ENCODE measurements around the gene ANKRD39. TPM values are rescaled to one million over a fixed set of nuclear protein-coding genes. Genes with fewer than 3 reads are reported as not detected.

Gene ANKRD39
- total and polyA plus RNA-seq, 10 of the 15 experiments (the other 5 are each of a cell fraction or from before 2014, with no cell fraction given), result 7.4 to 36.2 (median 23.7) TPM

DNA sequence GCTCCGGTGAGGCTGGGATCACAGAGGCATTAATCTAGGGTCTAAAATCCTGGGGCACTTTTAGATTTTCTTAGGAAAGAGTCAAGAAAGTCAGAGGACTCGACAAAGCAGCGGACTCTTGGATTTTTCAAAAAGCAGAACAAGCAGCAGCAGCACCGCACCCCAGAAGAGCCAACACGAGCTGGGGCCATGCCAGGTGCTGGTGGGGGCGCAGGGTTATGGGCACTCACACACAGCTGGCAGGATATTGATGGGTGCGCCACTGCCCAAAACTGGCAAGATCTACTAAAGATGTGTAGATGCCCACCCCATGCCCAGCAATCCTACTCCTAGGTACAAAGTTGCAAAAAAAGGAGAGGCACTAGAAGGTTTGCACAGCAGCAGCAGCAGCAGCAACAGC is 46.0 kb upstream of the ANKRD39 start (continued):
- TF ChIP-seq, protein P1, sequence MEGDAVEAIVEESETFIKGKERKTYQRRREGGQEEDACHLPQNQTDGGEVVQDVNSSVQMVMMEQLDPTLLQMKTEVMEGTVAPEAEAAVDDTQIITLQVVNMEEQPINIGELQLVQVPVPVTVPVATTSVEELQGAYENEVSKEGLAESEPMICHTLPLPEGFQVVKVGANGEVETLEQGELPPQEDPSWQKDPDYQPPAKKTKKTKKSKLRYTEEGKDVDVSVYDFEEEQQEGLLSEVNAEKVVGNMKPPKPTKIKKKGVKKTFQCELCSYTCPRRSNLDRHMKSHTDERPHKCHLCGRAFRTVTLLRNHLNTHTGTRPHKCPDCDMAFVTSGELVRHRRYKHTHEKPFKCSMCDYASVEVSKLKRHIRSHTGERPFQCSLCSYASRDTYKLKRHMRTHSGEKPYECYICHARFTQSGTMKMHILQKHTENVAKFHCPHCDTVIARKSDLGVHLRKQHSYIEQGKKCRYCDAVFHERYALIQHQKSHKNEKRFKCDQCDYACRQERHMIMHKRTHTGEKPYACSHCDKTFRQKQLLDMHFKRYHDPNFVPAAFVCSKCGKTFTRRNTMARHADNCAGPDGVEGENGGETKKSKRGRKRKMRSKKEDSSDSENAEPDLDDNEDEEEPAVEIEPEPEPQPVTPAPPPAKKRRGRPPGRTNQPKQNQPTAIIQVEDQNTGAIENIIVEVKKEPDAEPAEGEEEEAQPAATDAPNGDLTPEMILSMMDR (IDR thresholded peaks at IDR 0.05 in 2 of 3, conservative IDR thresholded peaks at IDR 0.05 in 1 of 3; ENCODE audit: control insufficient read depth in 2 of 3, extremely low read depth in 1 of 3, insufficient read depth in 1 of 3, low read depth in 3 of 3, low read length in 3 of 3), result no peak
- no peak for TF ChIP-seq TARDBP (IDR thresholded peaks at IDR 0.05; ENCODE audit: borderline replicate concordance)
- TF ChIP-seq DPF2 (IDR thresholded peaks at IDR 0.05), result no peak
- TF ChIP-seq YBX1 (IDR thresholded peaks at IDR 0.05), result no peak

DNA sequence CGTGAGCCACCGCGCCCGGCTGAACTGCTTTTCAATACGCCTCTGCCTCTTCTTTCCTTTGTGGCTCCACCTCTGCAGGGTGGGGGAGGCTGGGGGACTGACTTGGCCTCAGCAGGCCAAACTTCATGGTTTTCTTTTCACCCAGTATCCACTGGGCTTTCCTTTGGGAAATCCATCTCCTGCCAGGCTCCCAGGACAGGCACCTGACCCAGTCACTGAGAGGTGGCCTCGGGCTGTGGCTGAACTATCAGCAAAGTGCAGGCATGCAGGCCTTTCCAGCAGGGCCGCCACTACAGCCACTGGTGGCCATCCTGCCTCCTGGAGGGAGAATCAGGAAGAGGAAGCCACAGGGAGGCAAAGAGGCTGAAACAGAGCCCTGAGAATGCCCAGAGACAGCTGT is 45.5 kb upstream of the ANKRD39 start:
- no peaks in the 10 kb centered on the region for H3K4me1 ChIP-seq (ENCODE audit: control insufficient read depth, insufficient read depth, low read length)
- 55% methylated on average over 7 of the region's 7 CpGs for WGBS (ENCODE audit: insufficient coverage, insufficient replicate concordance, low lambda C conversion rate, missing lambda C conversion rate)
- no peak overlapping the region for H3K9ac ChIP-seq (ENCODE audit: control insufficient read depth, insufficient read depth, low read length)
- no peak overlapping the region for H3K4me3 ChIP-seq
- intact Hi-C loops (cut with micrococcal nuclease; ENCODE audit: unreplicated experiment), result no loop called here
- no peak for FAIRE-seq
- ChIA-PET POLR2A (no interaction called here), CTCF (no interaction called here), RAD21 (ENCODE audit: unreplicated experiment) (interaction anchor here (0.9 kb wide), 1 partner anchor 45 kb away, joined by 4 read pairs; the partner anchor contains the start of gene ANKRD39), SMC1A (ENCODE audit: uncharacterized antibody, unreplicated experiment) (no interaction called here)
- no TSS peak for BruUV-seq (replicated peaks)
- H2AFZ ChIP-seq (ENCODE audit: control insufficient read depth, low read depth, low read length), result no peak overlapping the region
- no peaks in the 10 kb centered on the region for H4K20me1 ChIP-seq (ENCODE audit: control insufficient read depth, insufficient read depth)
- H3K79me2 ChIP-seq (ENCODE audit: control insufficient read depth, insufficient read depth, low read length), result no peaks in the 10 kb centered on the region
- in situ Hi-C loops (cut with MboI), result no loop called here
- no peaks in the 10 kb centered on the region; a peak in 1 of 4 replicates for H3K27me3 ChIP-seq (replicated peaks in 1 of 2; ENCODE audit: control insufficient read depth in 2 of 2, insufficient read depth in 2 of 2, low read length in 1 of 2)
- ATAC-seq, result no peak
- no peaks in the 10 kb centered on the region for H3K36me3 ChIP-seq (ENCODE audit: control insufficient read depth in 2 of 2, insufficient read depth in 2 of 2, low read length in 1 of 2)
- H3K4me2 ChIP-seq (ENCODE audit: control insufficient read depth, insufficient read depth), result no peak overlapping the region
- DNase-seq (ENCODE audit: low read depth, low spot score), result no peak
- H3K27ac ChIP-seq (ENCODE audit: control insufficient read depth, insufficient read depth), result no peak overlapping the region
- no peaks in the 10 kb centered on the region for H3K9me3 ChIP-seq (replicated peaks; ENCODE audit: control insufficient read depth, insufficient read depth, low read length)
- TF ChIP-seq, protein P2, sequence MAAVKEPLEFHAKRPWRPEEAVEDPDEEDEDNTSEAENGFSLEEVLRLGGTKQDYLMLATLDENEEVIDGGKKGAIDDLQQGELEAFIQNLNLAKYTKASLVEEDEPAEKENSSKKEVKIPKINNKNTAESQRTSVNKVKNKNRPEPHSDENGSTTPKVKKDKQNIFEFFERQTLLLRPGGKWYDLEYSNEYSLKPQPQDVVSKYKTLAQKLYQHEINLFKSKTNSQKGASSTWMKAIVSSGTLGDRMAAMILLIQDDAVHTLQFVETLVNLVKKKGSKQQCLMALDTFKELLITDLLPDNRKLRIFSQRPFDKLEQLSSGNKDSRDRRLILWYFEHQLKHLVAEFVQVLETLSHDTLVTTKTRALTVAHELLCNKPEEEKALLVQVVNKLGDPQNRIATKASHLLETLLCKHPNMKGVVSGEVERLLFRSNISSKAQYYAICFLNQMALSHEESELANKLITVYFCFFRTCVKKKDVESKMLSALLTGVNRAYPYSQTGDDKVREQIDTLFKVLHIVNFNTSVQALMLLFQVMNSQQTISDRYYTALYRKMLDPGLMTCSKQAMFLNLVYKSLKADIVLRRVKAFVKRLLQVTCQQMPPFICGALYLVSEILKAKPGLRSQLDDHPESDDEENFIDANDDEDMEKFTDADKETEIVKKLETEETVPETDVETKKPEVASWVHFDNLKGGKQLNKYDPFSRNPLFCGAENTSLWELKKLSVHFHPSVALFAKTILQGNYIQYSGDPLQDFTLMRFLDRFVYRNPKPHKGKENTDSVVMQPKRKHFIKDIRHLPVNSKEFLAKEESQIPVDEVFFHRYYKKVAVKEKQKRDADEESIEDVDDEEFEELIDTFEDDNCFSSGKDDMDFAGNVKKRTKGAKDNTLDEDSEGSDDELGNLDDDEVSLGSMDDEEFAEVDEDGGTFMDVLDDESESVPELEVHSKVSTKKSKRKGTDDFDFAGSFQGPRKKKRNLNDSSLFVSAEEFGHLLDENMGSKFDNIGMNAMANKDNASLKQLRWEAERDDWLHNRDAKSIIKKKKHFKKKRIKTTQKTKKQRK (IDR thresholded peaks at IDR 0.05; ENCODE audit: low read depth, low read length), result no peak
- TF ChIP-seq RAD21 (IDR thresholded peaks at IDR 0.05; ENCODE audit: insufficient read depth, low read depth, low read length) (no peak), NFYB (IDR thresholded peaks at IDR 0.05; ENCODE audit: insufficient read depth, low read depth, low read length) (no peak)
- TF ChIP-seq, protein P3, sequence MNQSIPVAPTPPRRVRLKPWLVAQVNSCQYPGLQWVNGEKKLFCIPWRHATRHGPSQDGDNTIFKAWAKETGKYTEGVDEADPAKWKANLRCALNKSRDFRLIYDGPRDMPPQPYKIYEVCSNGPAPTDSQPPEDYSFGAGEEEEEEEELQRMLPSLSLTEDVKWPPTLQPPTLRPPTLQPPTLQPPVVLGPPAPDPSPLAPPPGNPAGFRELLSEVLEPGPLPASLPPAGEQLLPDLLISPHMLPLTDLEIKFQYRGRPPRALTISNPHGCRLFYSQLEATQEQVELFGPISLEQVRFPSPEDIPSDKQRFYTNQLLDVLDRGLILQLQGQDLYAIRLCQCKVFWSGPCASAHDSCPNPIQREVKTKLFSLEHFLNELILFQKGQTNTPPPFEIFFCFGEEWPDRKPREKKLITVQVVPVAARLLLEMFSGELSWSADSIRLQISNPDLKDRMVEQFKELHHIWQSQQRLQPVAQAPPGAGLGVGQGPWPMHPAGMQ (IDR thresholded peaks at IDR 0.05; ENCODE audit: borderline replicate concordance), result no peak
- TF ChIP-seq, protein P4, sequence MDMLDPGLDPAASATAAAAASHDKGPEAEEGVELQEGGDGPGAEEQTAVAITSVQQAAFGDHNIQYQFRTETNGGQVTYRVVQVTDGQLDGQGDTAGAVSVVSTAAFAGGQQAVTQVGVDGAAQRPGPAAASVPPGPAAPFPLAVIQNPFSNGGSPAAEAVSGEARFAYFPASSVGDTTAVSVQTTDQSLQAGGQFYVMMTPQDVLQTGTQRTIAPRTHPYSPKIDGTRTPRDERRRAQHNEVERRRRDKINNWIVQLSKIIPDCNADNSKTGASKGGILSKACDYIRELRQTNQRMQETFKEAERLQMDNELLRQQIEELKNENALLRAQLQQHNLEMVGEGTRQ (IDR thresholded peaks at IDR 0.05; ENCODE audit: borderline replicate concordance, low read depth, low read length), result no peak
- TF ChIP-seq, protein P5, sequence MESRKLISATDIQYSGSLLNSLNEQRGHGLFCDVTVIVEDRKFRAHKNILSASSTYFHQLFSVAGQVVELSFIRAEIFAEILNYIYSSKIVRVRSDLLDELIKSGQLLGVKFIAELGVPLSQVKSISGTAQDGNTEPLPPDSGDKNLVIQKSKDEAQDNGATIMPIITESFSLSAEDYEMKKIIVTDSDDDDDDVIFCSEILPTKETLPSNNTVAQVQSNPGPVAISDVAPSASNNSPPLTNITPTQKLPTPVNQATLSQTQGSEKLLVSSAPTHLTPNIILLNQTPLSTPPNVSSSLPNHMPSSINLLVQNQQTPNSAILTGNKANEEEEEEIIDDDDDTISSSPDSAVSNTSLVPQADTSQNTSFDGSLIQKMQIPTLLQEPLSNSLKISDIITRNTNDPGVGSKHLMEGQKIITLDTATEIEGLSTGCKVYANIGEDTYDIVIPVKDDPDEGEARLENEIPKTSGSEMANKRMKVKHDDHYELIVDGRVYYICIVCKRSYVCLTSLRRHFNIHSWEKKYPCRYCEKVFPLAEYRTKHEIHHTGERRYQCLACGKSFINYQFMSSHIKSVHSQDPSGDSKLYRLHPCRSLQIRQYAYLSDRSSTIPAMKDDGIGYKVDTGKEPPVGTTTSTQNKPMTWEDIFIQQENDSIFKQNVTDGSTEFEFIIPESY (IDR thresholded peaks at IDR 0.05), result no peak

Measured in GM12878 (cell line).